GM19240 (cell line): ENCODE data around the gene FAM181B.

Experiments used
- DNase-seq: peaks from one replicate; pipeline ENCODE4 v3.0.0; 2011; ENCODE audit warnings: low spot score; ENCODE audit not compliant: insufficient read length

Gene FAM181B, protein sequence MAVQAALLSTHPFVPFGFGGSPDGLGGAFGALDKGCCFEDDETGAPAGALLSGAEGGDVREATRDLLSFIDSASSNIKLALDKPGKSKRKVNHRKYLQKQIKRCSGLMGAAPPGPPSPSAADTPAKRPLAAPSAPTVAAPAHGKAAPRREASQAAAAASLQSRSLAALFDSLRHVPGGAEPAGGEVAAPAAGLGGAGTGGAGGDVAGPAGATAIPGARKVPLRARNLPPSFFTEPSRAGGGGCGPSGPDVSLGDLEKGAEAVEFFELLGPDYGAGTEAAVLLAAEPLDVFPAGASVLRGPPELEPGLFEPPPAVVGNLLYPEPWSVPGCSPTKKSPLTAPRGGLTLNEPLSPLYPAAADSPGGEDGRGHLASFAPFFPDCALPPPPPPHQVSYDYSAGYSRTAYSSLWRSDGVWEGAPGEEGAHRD

GRCh38 chr11:82733444-82734119 is at the start of gene FAM181B:
Gene FAM181B, minus strand, starts transcription at chr11:82733864. Its CDS starts 135 bp downstream, at chr11:82733729.
- DNase-seq, result no peak

- no peak for DNase-seq
Observed at GRCh38 chr11:82782825-82783374, 49.2 kb upstream of the FAM181B start.

DNA sequence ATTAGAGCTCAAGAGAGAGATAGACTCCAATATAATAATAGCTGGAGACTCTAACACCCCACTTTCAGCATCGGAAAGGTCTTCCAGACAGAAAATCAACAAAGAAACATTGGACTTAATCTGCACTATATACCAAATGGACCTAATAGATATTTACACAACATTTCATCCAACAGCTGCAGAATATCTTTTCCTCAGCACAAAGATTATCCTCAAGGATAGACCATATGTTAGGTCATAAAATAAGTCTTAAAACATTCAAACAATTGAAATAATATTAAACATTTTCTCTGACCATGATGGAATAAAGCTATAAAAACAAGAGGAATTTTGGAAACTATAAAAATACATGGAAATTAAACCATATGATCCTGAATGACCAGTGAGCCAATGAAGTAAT is 45.1 kb upstream of the FAM181B start:
- DNase-seq, result no peak

DNA sequence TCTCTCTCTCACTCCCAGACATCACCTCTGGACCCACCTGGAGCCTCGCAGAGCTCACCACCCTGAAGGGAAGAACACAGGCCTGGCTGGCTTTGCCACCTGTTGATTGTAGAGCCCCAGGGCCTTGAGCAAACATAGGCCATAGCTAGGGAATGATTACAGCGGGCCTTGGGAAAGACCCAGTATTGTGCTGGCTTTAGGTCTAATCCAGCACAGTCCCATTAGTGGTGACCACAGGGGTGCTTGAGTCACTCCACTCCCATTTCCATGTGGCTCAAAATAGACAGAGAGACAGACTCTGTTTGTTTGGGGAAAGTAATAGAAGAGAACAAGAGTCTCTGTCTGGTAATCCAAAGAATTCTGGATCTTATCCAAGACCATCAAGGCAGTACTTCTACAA is 42.7 kb upstream of the FAM181B start:
- no peak for DNase-seq

DNA sequence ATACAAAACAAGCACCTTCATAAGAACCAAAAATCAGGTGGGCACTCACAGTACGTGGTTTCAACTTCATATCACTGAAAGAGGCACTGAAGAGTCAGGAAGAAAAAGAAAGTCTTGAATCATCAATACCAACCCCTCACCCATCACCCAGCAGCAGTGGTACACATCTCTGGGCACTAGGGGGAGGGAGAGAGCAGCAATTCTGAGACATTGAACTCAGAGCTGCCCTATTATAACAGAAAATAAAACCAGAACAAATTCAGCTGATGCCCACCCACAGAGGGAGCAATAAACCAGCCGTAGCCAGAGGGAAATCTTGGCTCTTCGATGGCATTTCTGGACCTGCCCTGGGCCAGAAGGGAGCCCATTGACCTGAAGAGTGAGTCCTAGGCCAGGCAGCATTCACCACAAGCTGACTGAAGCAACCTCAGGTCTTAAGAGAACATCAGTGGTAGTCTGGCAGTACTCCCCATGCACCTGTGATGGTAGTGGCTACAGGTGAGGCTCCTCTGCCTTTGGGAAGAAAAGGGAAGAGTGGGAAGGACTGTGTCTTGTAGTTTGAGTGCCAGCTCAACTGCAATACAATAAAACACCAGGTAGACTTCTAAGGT is 42.2 kb upstream of the FAM181B start:
- DNase-seq, result peak; percentile 41

DNA sequence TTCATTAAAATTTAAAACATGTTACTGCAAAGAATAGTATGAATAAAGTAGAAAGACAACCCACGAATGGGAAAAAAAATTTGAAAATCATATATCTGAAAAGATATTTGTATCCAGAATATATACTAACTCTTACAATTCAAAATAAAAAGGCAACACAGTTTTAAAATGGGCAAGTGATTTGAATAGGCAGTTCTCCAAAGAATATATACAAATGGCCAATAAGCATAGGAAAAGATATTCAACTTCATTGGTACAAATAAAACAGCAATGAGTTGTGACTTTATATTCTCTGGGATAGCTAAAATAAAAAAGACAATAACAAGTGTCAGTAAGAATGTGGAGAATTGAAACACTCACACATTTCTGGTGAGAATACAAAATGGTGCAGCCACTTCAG is 41.6 kb upstream of the FAM181B start:
- DNase-seq, result no peak

GRCh38 chr11:82771781-82772180 is 38.1 kb upstream of the FAM181B start:
- DNase-seq, result no peak

DNA sequence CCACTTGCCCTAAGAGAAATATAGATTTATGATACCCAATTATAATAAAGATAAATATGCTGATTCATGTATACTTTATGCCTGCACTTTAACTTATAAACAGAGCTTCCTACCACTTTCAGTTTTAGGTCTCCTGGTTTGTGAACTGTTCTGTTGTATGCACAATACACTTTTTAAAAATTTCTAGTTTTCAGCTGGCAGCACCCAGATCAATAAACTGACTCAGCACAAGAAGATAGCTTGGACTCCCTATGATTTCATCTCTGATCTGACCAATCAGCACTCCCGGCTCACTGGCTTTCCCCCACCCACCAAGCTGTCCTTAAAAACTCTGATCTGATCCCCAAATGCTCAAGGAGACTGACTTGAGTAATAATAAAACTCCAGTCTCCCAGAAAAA is 33.5 kb upstream of the FAM181B start:
- DNase-seq, result no peak

GRCh38 chr11:82765466-82766034 is 31.9 kb upstream of the FAM181B start:
- no peak for DNase-seq

DNA sequence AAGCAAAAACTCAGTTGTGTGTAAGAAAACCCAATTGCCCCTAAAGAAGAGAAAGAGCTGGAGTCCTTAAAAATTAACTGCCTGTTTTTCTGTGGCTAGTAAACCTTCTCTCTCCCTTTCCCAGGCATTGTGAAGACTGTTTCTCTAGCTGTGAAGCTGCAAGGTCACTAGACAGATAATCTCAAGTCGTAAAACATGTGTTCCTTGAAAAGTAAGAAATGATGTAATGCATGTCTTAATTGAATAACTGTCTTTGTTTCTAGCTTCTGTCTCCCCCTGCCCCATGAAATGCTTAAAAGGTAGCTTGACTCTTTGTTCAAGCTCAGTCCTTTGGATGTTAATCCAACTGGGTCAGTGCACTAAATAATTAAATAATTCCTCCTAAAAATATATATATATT is 29.5 kb upstream of the FAM181B start:
- no peak for DNase-seq

DNA sequence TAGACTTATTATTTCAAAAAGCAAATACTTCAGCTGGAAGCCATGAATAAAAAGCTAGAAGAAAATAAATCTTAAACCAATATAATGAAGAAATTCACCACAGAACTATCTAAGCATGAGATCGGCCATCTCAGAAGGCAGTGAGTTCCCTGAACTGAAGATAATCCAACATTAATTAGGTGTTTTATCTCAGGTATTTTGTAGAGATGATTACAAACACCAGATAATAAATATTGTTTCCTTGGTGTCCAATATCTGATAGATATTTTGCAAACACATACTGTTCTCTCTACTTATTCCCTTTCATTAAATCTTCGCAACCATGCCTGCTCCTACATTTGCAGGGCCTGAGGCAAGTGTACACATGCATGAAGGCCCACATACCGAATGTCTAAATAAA is 26.0 kb upstream of the FAM181B start:
- DNase-seq, result no peak

DNA sequence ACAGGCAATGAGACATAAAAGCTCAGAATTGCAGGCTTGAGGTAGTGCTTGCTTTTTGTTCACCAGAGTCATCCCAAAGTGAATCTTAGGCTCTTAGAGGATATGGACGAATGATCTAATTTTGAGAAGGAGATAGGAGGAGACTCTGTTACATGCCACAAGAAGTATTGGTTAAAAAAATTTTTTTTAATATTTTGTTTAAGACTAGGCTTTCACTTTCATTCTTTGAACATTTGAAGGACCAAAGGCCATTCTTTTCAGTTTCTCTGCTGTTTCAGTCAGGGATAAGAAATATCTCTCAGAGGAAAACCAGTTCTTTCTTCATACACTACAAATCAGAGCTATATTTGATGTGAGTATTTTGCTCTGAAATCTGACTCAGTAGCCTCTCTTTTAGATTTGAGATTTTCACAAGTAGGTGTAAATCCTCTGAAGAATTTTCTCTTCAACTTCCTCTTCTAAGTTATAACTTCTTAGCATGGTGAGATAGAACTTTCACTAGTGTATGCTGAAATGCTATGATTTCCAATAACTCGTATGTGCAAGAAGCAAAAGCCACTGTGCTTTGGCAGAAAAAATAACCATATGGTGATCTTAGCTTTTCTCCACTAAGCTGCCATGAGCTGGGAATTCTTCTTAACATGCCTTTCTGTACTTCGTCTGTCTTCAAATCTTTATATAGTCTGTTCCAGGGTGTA is 24.1 kb upstream of the FAM181B start:
- DNase-seq, result no peak

- DNase-seq, result no peak
Observed at GRCh38 chr11:82756765-82757639, 23.3 kb upstream of the FAM181B start.

DNA sequence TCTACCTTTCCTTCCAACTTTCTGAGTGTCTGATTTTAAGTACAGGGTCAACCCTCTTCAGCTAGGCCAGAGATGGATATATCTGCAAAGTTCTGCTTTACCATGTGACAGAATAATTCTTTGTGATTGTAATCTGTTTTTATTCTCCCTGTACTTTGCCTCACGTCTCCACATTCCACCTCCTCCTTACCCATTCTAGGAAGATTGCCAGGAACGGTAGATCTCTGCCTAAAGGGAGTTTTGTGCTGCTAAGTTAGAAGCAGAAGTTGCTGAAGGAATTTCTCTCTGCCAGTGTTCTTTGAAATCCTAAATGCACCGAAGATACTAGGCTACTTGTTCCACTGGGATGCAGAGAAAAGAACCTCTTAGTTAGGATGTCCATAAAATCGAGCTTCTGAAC is 20.7 kb upstream of the FAM181B start:
- no peak for DNase-seq

GRCh38 chr11:82753921-82754320 is 20.3 kb upstream of the FAM181B start:
- no peak for DNase-seq

GRCh38 chr11:82752801-82753200 is 19.1 kb upstream of the FAM181B start:
- DNase-seq, result no peak

GRCh38 chr11:82750643-82751139 is 17.0 kb upstream of the FAM181B start:
- no peak for DNase-seq

DNA sequence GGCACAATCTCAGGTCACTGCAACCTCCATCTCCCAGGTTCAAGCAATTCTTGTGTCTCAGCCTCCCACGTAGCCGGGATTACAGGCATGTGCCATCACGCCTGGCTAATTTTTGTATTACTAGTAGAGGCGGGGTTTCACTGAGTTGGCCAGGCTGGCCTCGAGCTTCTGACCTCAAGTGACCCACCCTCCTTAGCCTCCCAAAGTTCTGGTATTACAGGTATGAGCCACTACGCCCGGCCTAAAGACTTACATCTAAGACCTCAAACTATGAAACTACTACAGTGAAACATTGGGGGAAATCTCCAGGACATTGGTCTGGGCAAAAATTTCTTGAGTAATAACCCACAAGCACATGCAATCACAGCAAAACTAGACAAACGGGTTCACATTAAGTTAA is 13.8 kb upstream of the FAM181B start:
- DNase-seq, result no peak

- no peak for DNase-seq
Observed at GRCh38 chr11:82738091-82738490, 4.4 kb upstream of the FAM181B start.

DNA sequence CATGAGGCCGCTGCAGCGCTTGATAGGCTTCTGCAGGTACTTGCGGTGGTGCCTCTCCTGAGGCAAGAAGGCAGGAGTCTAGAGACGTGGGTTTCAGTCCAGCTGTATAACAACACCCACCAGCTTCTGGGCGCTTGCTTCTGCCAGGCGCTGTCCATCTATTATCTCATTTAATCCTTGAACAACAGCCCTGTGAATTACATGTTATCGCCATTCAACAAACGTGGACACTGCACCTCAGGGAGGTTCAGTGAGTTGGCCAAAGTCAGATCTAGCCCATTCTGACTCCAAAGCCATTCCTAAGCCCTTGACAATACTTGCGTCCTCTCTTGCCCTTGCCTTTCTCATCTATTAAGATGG is 436 bp upstream of the FAM181B start:
- DNase-seq, result no peak
